Measurements from ENCODE around the gene PRKAG1. TPM values are rescaled to one million over a fixed set of nuclear protein-coding genes. Genes with fewer than 3 reads are reported as not detected.

PRKAG1 gene
- polyA plus RNA-seq, 2 of the 4 experiments (the other 2 are of a cell fraction), result 40.0 to 100 TPM

GRCh38 chr12:49018261-49019119 lies at the start of gene PRKAG1 (continued):
- no peak for TF ChIP-seq HES2 (IDR thresholded peaks at IDR 0.05)
- TF ChIP-seq HEYL (CRISPR knock-in tag; IDR thresholded peaks at IDR 0.05), result no peak
- peak; percentile 61; the same call in 1 of the 2 replicates for TF ChIP-seq RFX5 (IDR thresholded peaks at IDR 0.05)
- no peak for TF ChIP-seq ZNF302 (CRISPR knock-in tag; IDR thresholded peaks at IDR 0.05)
- no peak for TF ChIP-seq CHD2 (IDR thresholded peaks at IDR 0.05; ENCODE audit: low read length, partially characterized antibody)
- no peak for TF ChIP-seq SMC3 (IDR thresholded peaks at IDR 0.05)
- 0 out of 2 replicates have a peak, but pooled peaks have one; percentile 45 for TF ChIP-seq GATA3 (IDR thresholded peaks at IDR 0.05; ENCODE audit: borderline replicate concordance)
- peak; percentile 87 for TF ChIP-seq HMGXB4 (CRISPR knock-in tag; IDR thresholded peaks at IDR 0.05; ENCODE audit: borderline replicate concordance)
- no peak for TF ChIP-seq RCOR1 (IDR thresholded peaks at IDR 0.05; ENCODE audit: low read depth, low read length)
- TF ChIP-seq MAX (IDR thresholded peaks at IDR 0.05), result peak; percentile 88
- no peak for TF ChIP-seq NPAS2 (CRISPR knock-in tag; IDR thresholded peaks at IDR 0.05; ENCODE audit: borderline replicate concordance)
- TF ChIP-seq FOSL2 (IDR thresholded peaks at IDR 0.05), result no peak
- peak; percentile 47; the same call in 1 of the 2 replicates for TF ChIP-seq FOSL2 (CRISPR knock-in tag; IDR thresholded peaks at IDR 0.05)
- no peak for TF ChIP-seq KDM1A (IDR thresholded peaks at IDR 0.05; ENCODE audit: low read depth)
- TF ChIP-seq USF2 (IDR thresholded peaks at IDR 0.05), result 0 out of 2 replicates have a peak, but pooled peaks have one; percentile 2
- no peak for TF ChIP-seq CBX8 (IDR thresholded peaks at IDR 0.05)
- no peak for TF ChIP-seq ATOH8 (CRISPR knock-in tag; IDR thresholded peaks at IDR 0.05; ENCODE audit: low read depth)
- no peak; the same call in 1 of the 2 replicates for TF ChIP-seq REST (IDR thresholded peaks at IDR 0.05)
- TF ChIP-seq EHF (CRISPR knock-in tag; IDR thresholded peaks at IDR 0.05), result no peak; the same call in 1 of the 2 replicates
- peak in 1 of 2 experiments; percentile 24; a peak in 1 of 4 replicates for TF ChIP-seq CEBPB (IDR thresholded peaks at IDR 0.05)
- TF ChIP-seq E2F6 (IDR thresholded peaks at IDR 0.05; ENCODE audit: borderline replicate concordance, low read depth), result peak; percentile 81

Data from A549 (cell line).